Activated naive CD4-positive, alpha-beta T cell treated with anti-CD3 and anti-CD28 coated beads for 36 hours (primary cell): Measurements from ENCODE around the gene CHCHD1. TPM values are rescaled to one million over a fixed set of nuclear protein-coding genes. Genes with fewer than 3 reads are reported as not detected.

Experiments
- CTCF ChIA-PET: fragments of 350-600 bp; sonication (Branson Sonifier 250); formaldehyde crosslinking; loops from one replicate; lab custom pipeline; 2021; ENCODE audit warnings: antibody characterized with exemption; lab: Charles Lee
- DNase-seq: peaks from one replicate; pipeline ENCODE4 v3.0.0-alpha.2; 2020
- H3K27ac Mint-ChIP-seq: one replicate; pipeline ENCODE4 v1.8.0; 2021; ENCODE audit warnings: mild to moderate bottlenecking, mixed read lengths
- H3K27me3 Mint-ChIP-seq: one replicate; pipeline ENCODE4 v1.8.0; 2021; ENCODE audit warnings: low read depth, mixed read lengths
- H3K36me3 Mint-ChIP-seq: one replicate; pipeline ENCODE4 v1.8.0; 2021; ENCODE audit warnings: low read depth, mixed read lengths
- H3K4me1 Mint-ChIP-seq: one replicate; pipeline ENCODE4 v1.8.0; 2021; ENCODE audit warnings: low read depth, mixed read lengths
- H3K4me3 Mint-ChIP-seq: one replicate; pipeline ENCODE4 v1.8.0; 2021; ENCODE audit warnings: mild to moderate bottlenecking, moderate library complexity, mixed read lengths
- H3K9me3 Mint-ChIP-seq: one replicate; pipeline ENCODE4 v1.8.0; 2021; ENCODE audit warnings: mixed read lengths
- intact Hi-C: fragments of 100-400 bp; cut with micrococcal nuclease; formaldehyde crosslinking; loops from one replicate; pipeline ENCODE4 v1.15.1; 2023
- total RNA-seq, 2 experiments: library from RNA; stranded (reverse); gene quantifications; one replicate each; pipeline ENCODE4 v1.2.3, GENCODE V29; 2021

The CHCHD1 gene
- total RNA-seq, 2 experiments from 2014 or later, result 27.4 to 28.8 TPM

DNA sequence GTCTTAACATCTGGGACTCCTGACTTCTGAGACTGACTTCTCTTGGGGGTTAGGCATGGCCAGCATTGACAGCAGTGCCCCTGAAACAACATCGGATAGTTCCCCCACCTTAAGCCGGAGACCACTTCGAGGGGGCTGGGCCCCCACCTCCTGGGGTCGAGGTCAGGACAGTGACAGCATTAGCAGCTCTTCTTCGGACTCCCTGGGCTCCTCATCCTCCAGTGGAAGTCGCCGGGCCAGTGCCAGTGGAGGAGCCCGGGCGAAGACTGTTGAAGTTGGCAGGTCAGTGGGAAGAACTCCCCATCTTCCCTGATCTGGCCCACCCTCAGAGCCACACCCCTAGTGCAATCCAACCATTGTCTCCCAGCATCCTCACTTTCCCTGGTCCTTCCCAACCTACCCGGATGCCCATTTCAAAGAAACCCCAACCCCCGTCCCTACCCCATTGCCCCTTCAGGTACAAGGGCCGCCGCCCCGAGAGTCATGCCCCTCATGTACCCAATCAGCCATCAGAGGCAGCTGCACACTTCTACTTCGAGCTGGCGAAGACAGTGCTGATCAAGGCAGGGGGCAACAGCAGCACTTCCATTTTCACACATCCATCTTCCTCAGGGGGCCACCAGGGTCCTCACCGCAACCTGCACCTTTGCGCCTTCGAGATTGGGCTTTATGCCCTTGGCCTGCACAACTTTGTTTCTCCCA is 15.6 kb downstream of the CHCHD1 start:
- Mint-ChIP-seq H3K4me1 (no peaks in the 10 kb centered on the region), H3K27ac (no peak overlapping the region), H3K36me3 (peaks cover 19% of the 10 kb centered on the region), H3K9me3 (no peaks in the 10 kb centered on the region), H3K27me3 (no peaks in the 10 kb centered on the region), H3K4me3 (no peak overlapping the region)
- intact Hi-C loops, result no loop called here
- CTCF ChIA-PET, result no interaction called here
- no peak for DNase-seq

DNA sequence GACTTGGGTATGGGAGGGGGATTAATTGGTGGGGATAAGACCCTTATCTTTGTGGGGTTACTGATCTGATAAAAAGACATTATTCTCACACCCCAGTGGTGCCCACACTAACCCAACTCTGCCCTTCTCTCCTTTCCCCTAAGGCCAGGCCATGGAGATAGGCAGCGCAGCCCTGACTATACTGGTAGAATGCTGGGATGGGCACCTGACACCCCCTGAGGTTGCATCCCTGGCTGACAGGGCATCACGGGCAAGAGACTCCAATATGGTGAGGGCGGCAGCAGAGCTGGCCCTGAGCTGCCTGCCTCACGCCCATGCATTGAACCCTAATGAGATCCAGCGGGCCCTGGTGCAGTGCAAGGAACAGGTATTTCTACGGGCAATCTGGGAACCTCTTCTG is 16.2 kb downstream of the CHCHD1 start:
- CTCF ChIA-PET, result no interaction called here
- Mint-ChIP-seq H3K27ac (no peak overlapping the region), H3K9me3 (no peaks in the 10 kb centered on the region), H3K4me1 (peaks cover 2% of the 10 kb centered on the region), H3K27me3 (no peaks in the 10 kb centered on the region), H3K4me3 (no peak overlapping the region), H3K36me3 (peaks cover 24% of the 10 kb centered on the region)
- no peak for DNase-seq
- intact Hi-C loops, result no loop called here

DNA sequence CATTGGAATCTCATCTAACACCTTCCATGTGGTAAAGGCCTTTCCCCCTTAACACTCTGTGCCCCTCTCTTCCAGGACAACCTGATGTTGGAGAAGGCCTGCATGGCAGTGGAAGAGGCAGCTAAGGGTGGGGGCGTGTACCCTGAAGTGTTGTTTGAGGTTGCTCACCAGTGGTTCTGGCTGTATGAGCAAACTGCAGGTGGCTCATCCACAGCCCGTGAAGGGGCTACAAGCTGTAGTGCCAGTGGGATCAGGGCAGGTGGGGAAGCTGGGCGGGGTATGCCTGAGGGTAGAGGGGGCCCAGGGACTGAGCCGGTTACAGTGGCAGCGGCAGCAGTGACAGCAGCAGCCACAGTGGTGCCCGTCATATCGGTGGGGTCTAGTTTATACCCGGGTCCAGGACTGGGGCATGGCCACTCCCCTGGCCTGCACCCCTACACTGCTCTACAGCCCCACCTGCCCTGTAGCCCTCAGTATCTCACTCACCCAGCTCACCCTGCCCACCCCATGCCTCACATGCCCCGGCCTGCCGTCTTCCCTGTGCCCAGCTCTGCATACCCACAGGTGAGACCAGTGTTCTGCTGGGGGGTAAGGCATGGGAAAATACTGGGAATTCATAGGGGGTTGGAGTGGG is 17.2 kb downstream of the CHCHD1 start:
- intact Hi-C loops, result no loop called here
- H3K4me1 Mint-ChIP-seq, result peaks cover 9% of the 10 kb centered on the region
- no peaks in the 10 kb centered on the region for H3K27me3 Mint-ChIP-seq
- H3K27ac Mint-ChIP-seq, result no peak overlapping the region
- no peaks in the 10 kb centered on the region for H3K9me3 Mint-ChIP-seq
- H3K36me3 Mint-ChIP-seq, result peaks cover 32% of the 10 kb centered on the region
- H3K4me3 Mint-ChIP-seq, result no peak overlapping the region
- no peak for DNase-seq
- CTCF ChIA-PET, result interaction anchor here (0.5 kb wide), 1 partner anchor 10 kb away, joined by 3 read pairs; no protein-coding TSS in a partner anchor

DNA sequence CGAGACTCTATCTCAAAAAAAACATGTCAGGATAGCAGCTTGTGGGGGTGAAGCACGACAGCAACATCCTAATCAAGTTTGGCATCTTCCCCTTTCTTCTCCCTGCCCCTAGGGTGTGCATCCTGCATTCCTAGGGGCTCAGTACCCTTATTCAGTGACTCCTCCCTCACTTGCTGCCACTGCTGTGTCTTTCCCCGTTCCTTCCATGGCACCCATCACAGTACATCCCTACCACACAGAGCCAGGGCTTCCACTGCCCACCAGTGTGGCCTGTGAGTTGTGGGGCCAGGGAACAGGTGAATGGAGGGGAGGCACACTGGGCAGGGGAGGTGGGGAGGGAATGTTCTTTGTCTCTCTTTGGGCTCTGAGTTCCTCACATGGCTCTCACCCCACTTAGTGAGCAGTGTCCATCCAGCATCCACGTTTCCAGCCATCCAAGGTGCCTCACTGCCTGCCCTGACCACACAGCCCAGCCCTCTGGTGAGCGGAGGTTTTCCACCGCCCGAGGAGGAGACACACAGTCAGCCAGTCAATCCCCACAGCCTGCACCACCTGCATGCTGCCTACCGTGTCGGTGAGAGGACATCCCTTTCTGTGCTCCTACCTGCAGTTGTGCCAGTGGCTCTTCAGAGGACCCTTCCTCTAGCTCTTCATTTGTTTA is 18.2 kb downstream of the CHCHD1 start:
- Mint-ChIP-seq H3K4me1 (peaks cover 13% of the 10 kb centered on the region), H3K4me3 (no peak overlapping the region), H3K27ac (peak overlapping the region; percentile 17), H3K36me3 (peaks cover 34% of the 10 kb centered on the region), H3K9me3 (no peaks in the 10 kb centered on the region), H3K27me3 (no peaks in the 10 kb centered on the region)
- no peak for DNase-seq
- intact Hi-C loops, result no loop called here
- CTCF ChIA-PET, result interaction anchor here (0.5 to 0.6 kb wide), 2 partner anchors 9 to 331 kb away, joined by 3 read pairs; no protein-coding TSS in a partner anchor

DNA sequence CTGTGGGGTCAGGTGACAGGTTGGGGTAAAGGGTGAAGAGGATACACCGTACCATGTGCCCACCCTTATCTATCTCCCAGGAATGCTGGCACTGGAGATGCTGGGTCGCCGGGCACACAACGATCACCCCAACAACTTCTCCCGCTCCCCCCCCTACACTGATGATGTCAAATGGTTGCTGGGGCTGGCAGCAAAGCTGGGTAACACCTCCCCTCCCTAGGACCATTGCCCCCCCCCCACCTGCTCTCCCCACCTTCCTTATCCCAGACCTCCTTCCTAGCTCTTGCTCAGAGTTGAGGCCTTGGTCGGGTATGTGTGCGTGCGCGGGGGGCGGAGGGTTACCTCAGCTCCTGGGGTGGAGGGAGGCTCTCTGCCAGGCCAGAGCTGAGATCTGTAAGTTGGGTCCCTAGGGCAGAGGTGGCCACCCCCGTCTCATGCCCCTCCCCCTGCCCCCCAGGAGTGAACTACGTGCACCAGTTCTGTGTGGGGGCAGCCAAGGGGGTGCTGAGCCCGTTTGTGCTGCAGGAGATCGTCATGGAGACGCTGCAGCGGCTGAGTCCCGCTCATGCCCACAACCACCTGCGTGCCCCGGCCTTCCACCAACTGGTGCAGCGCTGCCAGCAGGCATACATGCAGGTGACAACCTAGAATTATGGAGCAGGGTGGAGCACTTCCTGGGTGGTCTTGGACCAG is 18.9 kb downstream of the CHCHD1 start:
- Mint-ChIP-seq H3K4me3 (no peak overlapping the region), H3K36me3 (peaks cover 38% of the 10 kb centered on the region), H3K27ac (no peak overlapping the region), H3K27me3 (no peaks in the 10 kb centered on the region), H3K9me3 (no peaks in the 10 kb centered on the region), H3K4me1 (peaks cover 17% of the 10 kb centered on the region)
- CTCF ChIA-PET, result interaction anchor here (0.5 kb wide), 1 partner anchor 79 kb away, joined by 4 read pairs; no protein-coding TSS in a partner anchor
- DNase-seq, result no peak
- intact Hi-C loops, result no loop called here

DNA sequence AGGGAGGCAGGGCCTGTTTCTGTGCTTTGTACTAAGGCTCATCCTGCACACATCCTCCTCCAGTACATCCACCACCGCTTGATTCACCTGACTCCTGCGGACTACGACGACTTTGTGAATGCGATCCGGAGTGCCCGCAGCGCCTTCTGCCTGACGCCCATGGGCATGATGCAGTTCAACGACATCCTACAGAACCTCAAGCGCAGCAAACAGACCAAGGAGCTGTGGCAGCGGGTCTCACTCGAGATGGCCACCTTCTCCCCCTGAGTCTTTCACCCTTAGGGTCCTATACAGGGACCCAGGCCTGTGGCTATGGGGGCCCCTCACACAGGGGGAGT is 19.4 kb downstream of the CHCHD1 start:
- no peak for DNase-seq
- H3K27me3 Mint-ChIP-seq, result no peaks in the 10 kb centered on the region
- H3K27ac Mint-ChIP-seq, result no peak overlapping the region
- CTCF ChIA-PET, result interaction anchor here (0.5 kb wide), 1 partner anchor 79 kb away, joined by 4 read pairs; no protein-coding TSS in a partner anchor
- peaks cover 23% of the 10 kb centered on the region for H3K4me1 Mint-ChIP-seq
- no peak overlapping the region for H3K4me3 Mint-ChIP-seq
- no peaks in the 10 kb centered on the region for H3K9me3 Mint-ChIP-seq
- intact Hi-C loops, result no loop called here
- peaks cover 42% of the 10 kb centered on the region for H3K36me3 Mint-ChIP-seq

DNA sequence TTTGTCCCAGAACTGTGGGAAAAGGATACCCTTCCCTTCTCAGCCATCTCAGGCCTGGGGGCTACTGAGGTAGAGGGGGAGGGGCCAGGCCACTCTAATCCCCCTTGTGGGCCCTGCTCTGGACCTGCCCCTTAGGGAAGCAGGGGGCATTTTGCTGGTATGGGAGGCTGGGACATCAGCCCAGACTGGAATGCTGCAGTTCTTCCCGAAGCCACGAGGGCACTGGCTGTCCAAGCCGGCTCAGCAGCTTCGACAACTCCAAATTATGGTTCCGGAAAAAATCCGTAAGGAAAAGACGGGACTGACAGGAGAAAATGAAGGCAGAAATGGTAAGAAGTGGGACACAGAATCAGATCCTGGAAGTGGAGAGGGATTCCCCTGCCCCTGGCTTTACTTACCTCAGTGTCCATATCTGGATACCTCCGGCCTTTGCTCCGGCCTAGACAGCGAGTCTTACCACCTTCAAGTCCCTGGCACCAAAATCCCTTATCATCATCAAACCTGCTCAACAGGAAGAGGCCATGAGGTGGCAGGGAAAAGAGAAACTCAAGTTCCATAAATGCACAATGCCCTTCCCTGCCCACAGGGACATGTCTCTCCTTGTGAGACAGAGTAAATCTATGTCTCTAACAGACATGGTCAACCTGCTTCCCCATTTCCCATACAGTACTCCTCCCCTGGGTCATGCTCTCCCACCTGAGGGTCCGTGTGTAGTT is 20.6 kb downstream of the CHCHD1 start:
- CTCF ChIA-PET, result no interaction called here
- Mint-ChIP-seq H3K36me3 (peaks cover 52% of the 10 kb centered on the region), H3K27me3 (no peaks in the 10 kb centered on the region), H3K4me1 (peaks cover 35% of the 10 kb centered on the region), H3K4me3 (no peak overlapping the region), H3K9me3 (no peaks in the 10 kb centered on the region), H3K27ac (peak overlapping the region; percentile 22)
- DNase-seq, result no peak
- intact Hi-C loops, result no loop called here

DNA sequence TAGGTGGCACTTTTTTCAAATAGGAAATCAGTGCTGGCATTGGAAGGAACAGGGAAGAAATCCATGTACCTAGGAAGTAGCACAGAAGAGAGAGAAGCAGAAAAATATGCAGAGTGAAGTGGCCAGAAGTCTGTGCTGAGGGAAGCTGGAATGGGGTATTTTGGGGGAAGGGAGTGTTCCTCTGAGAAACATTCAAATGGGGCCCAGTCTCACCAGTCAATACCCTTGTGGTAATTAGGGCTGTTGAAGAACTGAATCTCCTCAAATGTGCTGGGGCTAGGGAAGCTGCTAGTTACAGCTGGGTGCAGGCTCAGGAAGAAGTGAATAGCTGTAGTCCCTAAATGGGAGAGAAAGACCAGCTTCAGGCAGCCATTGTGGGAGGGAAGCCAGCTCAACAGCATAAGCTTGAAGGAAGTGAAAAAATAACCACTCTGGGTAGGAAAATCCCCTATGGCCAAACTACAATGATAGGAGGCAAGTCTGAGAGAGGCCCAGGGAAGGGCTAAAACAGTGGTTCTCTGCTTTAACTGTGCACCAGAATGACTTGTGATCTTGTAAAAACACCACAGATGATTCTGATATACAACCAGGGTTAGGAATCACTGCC is 21.9 kb downstream of the CHCHD1 start:
- CTCF ChIA-PET, result no interaction called here
- DNase-seq, result no peak
- intact Hi-C loops, result no loop called here
- Mint-ChIP-seq H3K4me3 (no peak overlapping the region), H3K27ac (peak overlapping the region; percentile 88), H3K36me3 (peaks cover 58% of the 10 kb centered on the region), H3K27me3 (no peaks in the 10 kb centered on the region), H3K9me3 (no peaks in the 10 kb centered on the region), H3K4me1 (peaks cover 48% of the 10 kb centered on the region)

DNA sequence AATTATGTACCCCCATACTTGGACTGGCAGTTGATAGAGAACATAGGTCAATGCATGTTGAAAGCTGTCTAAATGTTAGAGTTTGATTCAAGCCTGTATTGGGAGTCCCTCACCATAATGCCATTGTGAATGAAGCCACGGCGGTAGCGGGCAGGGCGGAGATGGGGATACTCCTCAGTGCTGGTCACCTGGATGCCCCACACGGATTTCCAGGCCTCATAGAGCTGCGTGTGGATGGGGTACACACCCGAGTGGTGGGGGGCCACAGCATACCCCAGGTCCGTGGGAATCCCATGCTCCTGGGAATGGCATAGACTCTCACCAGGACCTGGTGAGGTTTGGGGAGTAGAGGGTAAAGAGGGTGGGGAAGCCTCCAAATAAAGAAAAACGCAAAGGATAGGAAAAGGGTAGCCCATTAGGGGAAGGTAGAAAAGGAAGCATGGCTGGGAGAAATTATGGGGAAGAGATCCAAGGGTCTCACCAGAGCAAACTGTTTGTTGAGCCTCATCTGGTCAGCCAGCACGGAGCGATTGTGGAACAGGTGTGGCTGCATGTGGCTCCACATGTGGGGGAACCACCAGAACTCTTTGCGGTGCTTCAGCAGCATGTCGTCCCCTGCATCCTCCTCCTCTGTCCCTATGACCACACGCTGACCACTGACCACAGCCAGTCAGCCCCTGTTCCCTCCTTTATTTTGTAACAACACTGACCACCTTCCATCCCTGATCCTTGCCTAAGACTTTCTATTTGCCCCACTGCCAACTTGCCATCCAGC is 24.5 kb downstream of the CHCHD1 start:
- DNase-seq, result no peak
- intact Hi-C loops, result no loop called here
- H3K4me3 Mint-ChIP-seq, result peak overlapping the region; percentile 22
- peak overlapping the region; percentile 68 for H3K27ac Mint-ChIP-seq
- H3K27me3 Mint-ChIP-seq, result no peaks in the 10 kb centered on the region
- CTCF ChIA-PET, result interaction anchor here (0.6 kb wide), 1 partner anchor 14 kb away, joined by 3 read pairs; no protein-coding TSS in a partner anchor
- peaks cover 65% of the 10 kb centered on the region for H3K4me1 Mint-ChIP-seq
- H3K9me3 Mint-ChIP-seq, result no peaks in the 10 kb centered on the region
- H3K36me3 Mint-ChIP-seq, result peaks cover 69% of the 10 kb centered on the region

DNA sequence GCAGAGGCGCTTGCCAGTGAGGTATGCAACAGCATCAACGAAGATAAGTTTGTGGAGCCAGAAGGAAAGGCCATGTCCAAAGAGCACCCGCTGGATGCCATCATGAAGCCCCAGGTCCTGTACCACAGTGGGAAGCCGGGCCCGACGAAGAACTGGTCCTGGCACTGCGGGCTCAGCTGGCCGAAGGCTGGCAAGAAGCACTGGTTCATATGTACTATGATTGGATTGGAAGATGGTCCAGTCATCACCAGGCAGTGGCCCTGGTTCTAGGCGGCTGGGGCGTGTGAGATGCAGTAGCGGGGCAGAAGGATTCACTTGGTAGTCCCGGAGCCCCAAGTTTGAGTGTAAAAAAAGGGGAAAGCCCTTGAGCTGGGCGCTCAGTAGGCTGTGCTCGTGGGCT is 25.6 kb downstream of the CHCHD1 start:
- peak overlapping the region; percentile 68 for H3K27ac Mint-ChIP-seq
- H3K36me3 Mint-ChIP-seq, result peaks cover 66% of the 10 kb centered on the region
- H3K4me3 Mint-ChIP-seq, result no peak overlapping the region
- intact Hi-C loops, result no loop called here
- peaks cover 65% of the 10 kb centered on the region for H3K4me1 Mint-ChIP-seq
- no peaks in the 10 kb centered on the region for H3K27me3 Mint-ChIP-seq
- CTCF ChIA-PET, result no interaction called here
- DNase-seq, result no peak
- H3K9me3 Mint-ChIP-seq, result no peaks in the 10 kb centered on the region
